GM21423 (cell line): ENCODE results near the gene MICAL1.
A peak's percentile ranks its signal among the peaks of the same experiment; 100 is the strongest.

ENCODE experiments used
- ATAC-seq: cut with Tn5 transposase; IDR thresholded peaks from one replicate; pipeline ENCODE4 v1.9.1; 2021; ENCODE audit warnings: mild to moderate bottlenecking, moderate library complexity; ENCODE audit not compliant: unreplicated experiment

MICAL1 gene, protein sequence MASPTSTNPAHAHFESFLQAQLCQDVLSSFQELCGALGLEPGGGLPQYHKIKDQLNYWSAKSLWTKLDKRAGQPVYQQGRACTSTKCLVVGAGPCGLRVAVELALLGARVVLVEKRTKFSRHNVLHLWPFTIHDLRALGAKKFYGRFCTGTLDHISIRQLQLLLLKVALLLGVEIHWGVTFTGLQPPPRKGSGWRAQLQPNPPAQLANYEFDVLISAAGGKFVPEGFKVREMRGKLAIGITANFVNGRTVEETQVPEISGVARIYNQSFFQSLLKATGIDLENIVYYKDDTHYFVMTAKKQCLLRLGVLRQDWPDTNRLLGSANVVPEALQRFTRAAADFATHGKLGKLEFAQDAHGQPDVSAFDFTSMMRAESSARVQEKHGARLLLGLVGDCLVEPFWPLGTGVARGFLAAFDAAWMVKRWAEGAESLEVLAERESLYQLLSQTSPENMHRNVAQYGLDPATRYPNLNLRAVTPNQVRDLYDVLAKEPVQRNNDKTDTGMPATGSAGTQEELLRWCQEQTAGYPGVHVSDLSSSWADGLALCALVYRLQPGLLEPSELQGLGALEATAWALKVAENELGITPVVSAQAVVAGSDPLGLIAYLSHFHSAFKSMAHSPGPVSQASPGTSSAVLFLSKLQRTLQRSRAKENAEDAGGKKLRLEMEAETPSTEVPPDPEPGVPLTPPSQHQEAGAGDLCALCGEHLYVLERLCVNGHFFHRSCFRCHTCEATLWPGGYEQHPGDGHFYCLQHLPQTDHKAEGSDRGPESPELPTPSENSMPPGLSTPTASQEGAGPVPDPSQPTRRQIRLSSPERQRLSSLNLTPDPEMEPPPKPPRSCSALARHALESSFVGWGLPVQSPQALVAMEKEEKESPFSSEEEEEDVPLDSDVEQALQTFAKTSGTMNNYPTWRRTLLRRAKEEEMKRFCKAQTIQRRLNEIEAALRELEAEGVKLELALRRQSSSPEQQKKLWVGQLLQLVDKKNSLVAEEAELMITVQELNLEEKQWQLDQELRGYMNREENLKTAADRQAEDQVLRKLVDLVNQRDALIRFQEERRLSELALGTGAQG

DNA sequence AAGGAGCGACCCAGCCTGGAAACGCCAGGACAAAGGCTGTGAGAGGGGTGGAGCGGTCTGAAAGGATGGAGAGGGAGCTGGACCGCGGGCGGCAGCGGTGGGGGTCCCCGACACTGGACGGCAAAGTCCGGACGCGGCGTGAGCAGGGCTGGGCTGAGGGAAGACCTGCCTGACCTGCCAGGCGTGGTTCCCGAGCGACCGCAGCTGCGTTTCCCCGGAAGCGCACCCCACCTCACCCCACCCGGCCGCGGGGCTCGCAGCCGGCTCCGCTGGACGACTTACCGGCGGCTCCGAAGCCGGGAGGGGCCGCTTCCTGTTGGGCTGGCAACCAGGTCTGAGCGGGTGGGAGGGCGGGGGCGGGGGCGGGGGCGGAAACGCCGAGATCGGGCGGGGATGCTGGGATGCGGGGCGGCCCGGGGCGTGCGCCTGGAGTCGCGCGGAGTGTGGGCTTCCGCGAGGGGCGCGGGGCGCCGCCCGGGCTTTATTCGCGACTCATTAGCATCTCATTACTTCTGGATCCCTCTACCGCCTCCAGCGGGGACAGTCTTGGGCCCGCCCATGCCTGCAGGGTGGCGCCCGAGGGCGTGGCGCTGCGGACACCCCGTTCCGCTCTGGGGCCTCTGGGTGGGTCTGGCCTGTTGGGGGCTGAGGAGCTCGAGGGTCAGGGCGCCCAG, at the start of gene MICAL1:
Gene MICAL1 (minus strand): TSS at position 336 of the 674 bp plus-strand sequence. CDS start 1,576 bp downstream, outside the sequence.
- ATAC-seq, result peak; percentile 52

DNA sequence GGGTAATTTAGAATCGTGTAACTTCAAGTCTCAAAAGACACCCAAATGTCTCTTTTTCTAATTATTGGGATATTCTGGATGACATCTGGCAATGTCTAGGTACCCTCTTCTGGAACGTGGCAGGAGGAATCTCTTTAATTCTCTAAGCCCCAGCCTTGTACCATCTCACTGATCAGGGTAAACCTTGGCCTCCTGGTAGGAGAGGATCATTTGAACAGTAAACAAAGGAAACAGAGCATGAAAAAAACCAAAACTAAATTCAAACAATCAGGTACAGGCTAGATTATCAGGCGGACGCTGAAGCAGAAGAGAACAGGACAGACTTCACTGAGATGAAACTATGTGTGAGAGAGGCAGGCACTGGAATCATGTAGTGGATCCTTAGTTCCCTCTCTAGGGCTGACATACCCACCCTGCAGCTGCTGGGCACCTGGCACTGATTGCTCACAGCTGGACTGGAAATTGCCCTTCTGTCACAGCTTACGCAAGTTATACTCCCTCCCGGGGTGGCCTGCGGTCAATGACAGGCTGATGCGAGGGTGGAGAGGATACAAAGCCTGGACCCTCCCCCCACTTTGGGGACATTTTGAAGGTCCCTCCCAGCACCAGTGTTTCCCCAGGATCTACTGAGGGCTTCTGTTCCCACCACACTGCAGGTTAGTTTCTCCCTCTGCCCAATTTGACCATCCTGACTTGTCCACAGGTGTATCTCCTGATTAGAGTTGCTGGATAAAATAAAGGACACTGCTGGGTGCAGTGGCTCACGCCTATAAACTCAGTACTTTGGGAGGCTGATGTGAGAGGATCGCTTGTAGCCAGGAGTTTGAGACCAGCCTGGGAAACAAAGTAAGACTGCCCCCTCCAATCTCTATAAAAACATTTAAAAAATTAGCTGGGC, 48.0 kb upstream of the MICAL1 start:
- ATAC-seq, result no peak

DNA sequence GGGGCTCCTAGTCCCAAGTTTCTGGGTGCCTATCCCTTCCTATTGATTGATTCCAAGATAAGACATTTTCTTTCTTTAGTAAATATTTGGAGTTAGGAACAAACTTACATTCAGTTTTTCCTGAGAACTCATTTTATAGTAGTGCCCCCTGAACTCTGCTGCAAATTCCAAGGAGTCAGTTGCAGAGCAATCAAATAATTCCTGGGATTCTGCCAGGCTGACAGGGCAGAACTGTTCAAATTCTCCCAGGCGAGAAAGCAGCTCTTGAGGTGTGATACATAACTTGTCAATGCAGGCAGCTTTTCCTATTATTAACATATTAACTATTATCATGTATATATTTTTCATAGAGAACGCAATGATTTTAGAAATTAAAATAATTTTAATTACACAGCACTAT, 43.4 kb upstream of the MICAL1 start:
- ATAC-seq, result no peak

DNA sequence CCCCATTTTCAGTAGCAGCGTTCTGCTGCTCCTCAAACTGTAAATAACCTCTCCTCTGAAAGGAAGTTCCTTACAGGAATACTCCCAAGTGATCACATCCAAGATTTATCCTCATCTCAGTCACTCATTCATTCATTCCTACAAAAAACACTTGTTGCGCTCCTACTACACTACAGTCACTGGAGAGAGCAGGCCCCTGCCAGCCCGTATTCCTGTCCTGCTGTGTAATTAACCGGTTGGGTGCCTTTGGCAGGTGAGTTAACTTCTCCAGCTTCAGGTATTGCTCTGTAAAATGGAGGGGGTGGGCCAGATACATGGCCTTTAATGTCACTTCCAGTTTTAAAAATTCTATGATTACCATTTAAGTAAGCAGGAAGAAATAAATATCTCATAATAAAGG, 42.5 kb upstream of the MICAL1 start:
- no peak for ATAC-seq

DNA sequence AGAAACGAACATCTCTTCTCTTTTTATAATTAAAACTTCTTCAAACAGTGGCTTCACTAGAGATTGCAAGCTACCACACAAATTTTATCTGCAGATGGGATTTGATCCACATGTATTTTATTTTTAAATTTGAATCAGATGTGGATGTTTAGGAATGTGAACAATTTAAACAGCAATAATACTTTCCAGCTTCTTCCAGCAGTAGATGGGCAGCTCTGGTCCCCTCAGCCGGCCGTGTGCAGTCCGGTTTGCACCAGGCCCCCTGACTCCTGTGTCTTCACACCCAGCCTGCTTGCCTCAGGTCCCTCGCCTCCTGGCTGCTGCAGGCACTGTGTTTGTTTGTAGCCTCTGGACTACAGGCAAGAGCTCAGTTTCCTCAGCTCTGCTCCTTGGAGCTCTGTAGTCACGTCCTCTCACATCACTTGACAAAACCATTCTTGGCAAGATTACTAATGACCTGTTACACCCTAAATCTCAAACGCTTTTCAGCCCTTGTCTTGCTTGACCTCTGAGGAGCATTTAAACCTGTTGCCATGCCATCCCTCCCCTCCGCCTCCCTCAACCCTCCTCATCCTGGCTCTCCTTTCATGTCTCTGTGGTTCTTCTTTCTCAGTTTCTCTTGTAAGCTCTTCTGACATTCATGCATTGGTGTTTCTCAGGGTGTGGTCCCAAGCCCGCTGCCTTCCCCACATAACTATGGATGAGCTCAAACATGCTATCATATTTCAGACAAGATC, 40.6 kb upstream of the MICAL1 start:
- no peak for ATAC-seq

DNA sequence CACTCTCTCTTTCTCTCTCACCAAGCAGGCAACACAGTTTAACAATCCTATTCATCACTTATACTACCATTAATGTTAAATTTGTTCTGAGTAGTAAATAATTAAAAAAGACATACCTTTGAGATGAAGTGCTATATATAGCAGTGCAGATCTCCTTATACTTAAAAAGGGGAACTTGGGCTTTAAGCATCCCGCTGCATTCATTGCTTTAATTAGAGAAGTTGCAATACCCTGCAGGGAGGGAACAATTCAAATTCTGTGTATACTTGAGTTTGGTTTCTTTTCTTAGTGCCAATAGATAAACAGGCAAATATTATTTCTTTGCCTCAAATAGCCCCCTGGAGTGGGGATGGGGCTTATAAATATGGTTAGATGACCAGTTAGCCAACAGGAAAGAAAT, 38.3 kb upstream of the MICAL1 start:
- ATAC-seq, result no peak

DNA sequence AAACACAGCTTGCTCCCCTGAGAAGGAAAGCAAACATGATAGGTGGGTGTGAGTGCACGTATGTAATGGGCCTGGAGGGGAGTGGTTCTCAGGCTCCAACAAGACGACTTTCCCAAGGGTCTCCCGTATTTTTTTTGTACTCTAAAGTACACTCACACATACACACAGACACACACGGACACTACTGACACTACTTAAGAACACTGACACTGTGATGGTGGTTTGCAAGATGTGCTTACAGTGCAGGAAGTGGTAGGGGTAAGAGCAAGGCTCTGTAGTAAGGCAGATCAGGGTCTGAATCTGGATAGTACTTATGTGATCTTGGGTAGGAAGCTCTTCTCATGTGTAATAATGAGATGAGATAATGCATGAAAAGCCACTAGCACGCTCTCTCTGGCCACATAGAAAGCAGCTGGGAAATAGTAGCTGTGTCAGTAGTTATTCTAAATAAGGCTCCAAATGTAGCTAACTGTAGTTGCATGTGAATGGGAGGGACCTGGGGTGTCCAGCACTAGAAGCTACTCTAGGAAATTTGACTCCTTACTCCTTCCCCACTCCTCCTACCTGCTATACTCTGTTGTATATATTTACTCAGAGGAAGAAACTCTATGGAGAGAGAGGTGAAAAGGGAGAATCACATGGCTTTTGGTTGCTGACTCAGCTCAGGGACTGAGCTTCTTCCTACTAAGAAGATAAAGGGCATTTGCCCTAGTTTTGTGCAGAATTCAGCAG, 35.8 kb upstream of the MICAL1 start:
- peak; percentile 68 for ATAC-seq

DNA sequence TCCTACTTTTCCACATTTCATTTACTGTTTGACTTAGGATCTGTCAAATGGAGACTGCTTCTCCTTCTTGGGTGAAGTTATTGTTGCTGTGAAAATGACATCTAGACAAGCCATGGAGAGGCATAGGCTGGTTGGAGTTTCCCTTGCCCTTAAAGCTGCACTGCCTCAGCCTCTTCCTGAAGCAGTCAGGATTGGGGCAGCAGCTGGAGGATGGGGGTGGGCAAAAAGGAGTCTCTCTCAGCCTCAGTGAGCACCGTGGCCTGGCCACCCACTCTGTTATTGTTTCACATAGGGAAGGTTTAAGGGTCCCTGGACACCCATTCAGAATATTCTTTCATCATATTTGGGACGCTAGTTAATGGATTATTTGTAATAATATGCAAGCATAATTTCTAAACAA, 35.1 kb upstream of the MICAL1 start:
- no peak for ATAC-seq

DNA sequence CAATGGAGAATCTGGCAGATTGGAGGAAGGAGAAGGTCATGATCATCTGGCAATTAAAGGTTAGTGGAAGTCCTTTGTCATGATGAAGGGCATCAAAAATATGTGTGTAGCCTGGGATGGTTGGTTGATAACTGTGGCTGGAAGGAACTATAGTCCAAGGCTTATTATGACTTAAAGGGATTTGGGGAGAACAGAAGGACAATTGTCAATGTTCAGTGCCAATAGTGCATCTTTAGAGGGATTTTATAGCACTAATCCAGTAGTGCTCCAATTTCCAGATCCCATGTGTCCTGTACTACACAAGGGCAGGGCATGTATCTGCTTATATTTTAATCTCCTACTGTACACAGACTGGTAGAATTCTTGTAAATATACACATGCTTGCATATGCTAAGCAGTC, 32.4 kb upstream of the MICAL1 start:
- no peak for ATAC-seq

DNA sequence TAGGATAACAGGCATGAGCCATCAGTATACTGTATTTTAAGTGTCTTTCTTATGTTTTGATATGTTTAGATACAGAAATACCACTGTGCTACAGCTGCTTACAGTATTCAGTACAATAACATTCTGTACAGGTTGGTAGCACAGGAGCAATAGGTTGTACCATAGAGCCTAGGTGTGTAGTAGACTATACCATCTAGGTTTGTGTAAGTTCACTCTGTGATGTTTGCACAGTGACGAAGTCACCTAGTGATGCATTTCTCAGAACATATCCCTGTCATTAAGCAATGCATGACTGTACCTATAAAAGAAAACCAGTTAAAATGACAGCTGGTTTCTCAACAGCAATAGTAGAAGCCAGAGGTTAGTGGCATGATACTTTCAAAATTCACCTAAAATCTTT, 30.5 kb upstream of the MICAL1 start:
- ATAC-seq, result no peak

DNA sequence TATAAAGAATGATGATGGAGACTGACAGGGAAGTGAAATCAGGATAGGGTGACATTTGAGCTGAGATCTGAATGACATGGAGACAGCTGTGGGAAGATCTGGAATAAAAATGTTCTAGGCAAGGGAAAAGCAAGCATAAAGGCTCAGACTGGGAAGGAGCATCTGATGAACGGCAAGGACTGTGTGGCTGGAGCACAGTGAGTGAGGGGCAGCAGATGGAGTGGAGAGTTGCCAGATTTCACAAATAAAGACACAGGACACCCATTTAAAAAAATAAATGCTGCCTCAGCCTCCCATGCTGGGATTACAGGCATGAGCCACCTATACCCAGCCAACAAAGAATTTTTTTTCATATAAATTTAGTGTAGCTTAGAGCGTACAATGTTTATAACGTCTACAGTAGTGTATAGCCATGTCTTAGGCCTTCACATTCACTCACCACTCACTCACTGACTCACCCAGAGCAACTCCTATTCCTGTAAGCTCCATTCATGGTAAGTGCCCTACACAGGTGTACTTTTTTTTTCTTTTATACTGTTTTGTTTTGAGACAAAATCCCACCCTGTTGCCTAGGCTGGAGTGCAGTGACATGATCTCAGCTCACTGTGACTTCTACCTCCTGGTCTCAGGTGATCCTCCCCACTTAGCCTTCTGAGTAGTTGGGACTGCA, 29.8 kb upstream of the MICAL1 start:
- ATAC-seq, result no peak

DNA sequence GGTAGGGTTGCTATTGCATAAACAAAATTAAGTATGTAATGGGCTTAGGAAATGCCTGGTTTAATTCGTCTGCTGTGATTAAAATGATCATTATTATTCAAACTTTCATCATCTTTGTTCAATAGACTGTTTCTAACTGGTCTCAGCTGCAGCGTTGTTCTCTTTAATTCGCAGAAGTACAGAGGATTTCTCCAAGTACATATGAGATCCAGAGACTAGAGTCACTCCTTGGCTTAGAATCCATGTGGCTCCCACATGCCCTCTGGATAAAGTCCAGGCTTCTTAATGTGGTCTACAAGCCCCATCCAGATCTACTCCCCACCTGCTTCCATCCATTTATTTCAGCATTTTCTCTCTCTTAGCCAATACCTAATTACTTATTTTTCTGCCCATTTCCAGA, 28.6 kb upstream of the MICAL1 start:
- ATAC-seq, result no peak

DNA sequence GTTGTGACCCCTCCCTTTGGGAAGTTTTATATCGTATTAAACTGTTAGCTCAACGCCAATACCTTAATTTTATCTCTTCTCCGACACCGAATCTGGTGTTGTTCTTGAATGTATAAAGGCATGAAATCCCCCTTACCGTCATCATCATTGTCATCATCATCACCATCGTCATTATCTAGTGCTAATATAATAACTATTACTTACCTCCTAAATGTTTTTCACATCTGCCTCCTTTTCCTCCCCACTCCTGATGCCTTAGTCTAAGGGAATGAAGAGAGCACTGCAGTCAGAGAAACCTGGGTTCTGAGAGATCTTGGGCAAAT, 28.1 kb upstream of the MICAL1 start:
- no peak for ATAC-seq

DNA sequence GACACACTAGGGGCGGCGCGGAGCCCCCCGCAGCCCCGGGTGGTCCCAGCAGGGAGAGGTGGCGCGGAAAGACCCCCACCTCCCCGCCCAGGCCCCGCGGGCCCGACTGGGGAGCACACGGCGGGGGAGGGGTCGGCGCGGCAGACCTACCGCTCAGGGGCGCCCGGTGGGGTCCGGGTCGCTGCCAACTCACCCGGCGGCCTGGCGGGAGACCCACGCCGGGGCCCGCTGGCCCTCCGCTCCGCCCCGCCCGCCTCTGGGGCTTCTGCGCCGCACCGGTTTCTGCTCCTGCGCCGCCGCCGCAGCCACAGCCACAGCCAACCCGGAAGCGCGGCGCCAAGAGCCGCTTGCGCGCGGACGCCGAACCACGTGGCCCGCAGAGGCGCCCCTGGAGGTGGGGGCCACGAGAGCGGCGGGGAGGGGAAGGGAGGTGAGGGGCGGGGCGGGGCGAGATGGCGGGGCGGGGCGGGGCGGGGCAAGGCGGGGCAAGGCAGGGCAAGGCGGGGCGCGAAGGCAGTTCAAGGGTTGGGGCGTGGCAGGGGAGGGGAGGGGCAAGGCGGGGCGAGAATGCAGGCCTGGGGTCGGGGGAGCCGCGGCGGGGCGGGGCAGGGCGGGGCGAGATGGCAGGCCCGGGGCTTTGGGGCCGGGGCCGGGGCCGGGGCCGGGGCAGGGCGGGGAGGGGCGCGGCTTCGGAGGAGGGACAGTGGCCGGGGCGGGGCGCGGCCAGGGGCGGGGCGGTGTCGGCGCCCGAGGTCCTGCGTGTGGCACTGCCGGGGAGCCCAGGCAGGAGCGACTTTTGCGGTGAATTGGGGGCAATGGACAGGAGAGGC, 27.5 kb upstream of the MICAL1 start, which contains the start of gene ZBTB24:
Gene ZBTB24 (minus strand): TSS at position 315 of the 830 bp plus-strand sequence. CDS start 1,193 bp downstream, outside the sequence.
- ATAC-seq, result peak; percentile 76

DNA sequence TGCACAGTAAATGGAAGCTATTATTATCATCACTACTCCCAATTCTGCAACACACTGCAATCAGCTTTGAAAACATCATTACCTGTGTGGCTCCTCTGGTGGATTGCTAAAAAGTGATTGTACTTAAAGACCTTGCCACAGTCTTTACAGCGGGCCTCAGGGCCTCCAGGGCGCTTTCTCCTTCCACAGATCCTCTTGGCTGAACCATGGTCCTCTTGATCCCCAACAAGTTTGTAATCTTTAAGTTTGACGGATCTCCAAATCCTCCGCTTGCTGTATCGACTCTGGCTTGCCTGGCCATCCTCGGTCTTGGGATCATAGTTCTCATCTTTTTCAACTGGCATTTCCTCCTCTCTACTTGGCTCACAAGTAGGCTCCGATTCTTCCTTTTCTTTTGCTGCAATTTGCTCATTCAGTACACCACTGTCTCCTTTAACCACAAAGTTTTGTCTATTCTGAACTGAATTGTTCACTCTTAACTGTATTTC, 25.5 kb upstream of the MICAL1 start:
- ATAC-seq, result no peak

DNA sequence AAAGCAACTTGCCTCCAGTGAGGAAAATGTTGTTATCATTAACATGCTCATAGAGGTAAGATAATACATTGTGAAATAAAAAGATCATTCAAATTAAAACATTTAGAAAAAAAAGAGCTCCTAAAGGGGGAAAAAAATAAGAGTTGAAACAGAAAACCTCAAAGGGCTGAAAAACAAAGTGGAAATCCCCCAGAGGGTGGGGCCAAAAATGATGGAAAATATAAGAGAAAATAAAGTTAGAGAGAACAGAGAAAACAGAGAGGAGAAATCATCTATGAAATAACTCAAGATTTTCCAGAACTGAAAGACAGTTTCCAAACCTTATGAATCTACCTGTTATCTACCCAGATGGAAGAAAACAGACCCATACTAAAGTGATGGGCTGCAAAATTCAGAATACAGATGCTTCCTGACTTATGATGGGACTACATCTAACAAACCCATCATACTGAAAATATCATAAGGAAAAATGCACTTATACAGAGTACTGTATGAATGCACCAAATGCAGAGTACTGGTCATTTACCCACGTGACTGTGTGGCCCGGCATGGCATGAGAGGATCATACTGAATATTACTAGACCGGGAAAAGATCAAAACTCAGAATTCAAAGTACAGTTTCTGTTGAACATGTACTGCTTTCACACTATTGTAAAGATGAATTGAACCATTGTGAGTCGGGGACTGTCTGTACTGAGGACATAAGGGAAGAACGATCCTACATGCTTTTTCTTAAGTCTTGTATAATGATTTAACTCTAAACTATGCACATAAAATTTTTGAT, 23.5 kb upstream of the MICAL1 start:
- no peak for ATAC-seq
